Upper lobe of left lung (tissue), 4 donors: Measurements from ENCODE around the gene TSHZ2.

ENCODE experiments used
- POLR2A ChIP-seq, 4 donors: fragments of 450-650 bp; IDR thresholded peaks; one replicate each; pipeline ENCODE4 v1.5.1; 2016 to 2017; ENCODE audit warnings: antibody characterized with exemption in 4 of 4, mild to moderate bottlenecking in 2 of 4
- TF ChIP-seq, protein P1 (sequence below), 6 experiments: fragments of 450-650 bp in 4 of 6; fragments of 200-600 bp in 2 of 6; sonication (generic) in 2 of 6; IDR thresholded peaks; one replicate each; pipeline ENCODE4 v1.5.1; 2016 to 2019; ENCODE audit warnings: antibody characterized with exemption in 6 of 6

DNA sequence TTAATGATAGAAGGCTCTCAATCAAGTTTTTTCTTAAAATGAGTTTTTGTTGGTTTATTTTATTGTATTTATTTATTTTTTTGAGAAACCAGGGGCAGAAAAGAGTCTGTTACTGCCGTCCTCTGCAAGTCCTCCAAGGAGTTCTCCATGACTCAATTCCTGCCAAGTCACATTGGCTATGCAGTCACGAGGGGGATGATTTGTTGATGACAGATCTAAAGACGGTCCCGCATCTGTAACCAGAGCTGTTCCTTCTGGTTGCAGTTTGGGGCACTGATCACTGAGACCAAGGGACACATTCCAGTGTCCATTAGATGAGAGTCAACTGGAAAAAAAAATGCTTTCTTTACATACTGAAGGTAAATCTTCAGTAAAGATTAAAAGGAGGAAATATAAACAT is 13.9 kb upstream of the TSHZ2 start:
- TF ChIP-seq, protein P1, sequence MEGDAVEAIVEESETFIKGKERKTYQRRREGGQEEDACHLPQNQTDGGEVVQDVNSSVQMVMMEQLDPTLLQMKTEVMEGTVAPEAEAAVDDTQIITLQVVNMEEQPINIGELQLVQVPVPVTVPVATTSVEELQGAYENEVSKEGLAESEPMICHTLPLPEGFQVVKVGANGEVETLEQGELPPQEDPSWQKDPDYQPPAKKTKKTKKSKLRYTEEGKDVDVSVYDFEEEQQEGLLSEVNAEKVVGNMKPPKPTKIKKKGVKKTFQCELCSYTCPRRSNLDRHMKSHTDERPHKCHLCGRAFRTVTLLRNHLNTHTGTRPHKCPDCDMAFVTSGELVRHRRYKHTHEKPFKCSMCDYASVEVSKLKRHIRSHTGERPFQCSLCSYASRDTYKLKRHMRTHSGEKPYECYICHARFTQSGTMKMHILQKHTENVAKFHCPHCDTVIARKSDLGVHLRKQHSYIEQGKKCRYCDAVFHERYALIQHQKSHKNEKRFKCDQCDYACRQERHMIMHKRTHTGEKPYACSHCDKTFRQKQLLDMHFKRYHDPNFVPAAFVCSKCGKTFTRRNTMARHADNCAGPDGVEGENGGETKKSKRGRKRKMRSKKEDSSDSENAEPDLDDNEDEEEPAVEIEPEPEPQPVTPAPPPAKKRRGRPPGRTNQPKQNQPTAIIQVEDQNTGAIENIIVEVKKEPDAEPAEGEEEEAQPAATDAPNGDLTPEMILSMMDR (IDR thresholded peaks at IDR 0.05): no peak
- TF ChIP-seq POLR2A (IDR thresholded peaks at IDR 0.05): no peak
